Smooth muscle cell (in vitro differentiated cells): ENCODE data around the gene FGF14. TPM values are rescaled to one million over a fixed set of nuclear protein-coding genes. Genes with fewer than 3 reads are reported as not detected.

Source experiments
- DNase-seq: peaks from one replicate; lab custom pipeline; 2025; ENCODE audit not compliant: unreplicated experiment; lab: John Stamatoyannopoulos, UW
- H2AFZ ChIP-seq: fragments of 200-600 bp; sonication (generic); 2 replicates; pipeline ENCODE4 v1.6.0; 2016; ENCODE audit warnings: antibody characterized with exemption, low read depth, mild to moderate bottlenecking
- H3F3A ChIP-seq: fragments of 200-600 bp; sonication (generic); 2 replicates; pipeline ENCODE4 v1.6.0; 2017; ENCODE audit warnings: antibody characterized with exemption, low read depth
- H3K27ac ChIP-seq: fragments of 200-600 bp; sonication (generic); 2 replicates; pipeline ENCODE4 v1.5.1; 2016; ENCODE audit warnings: low read depth, mild to moderate bottlenecking
- H3K27me3 ChIP-seq: fragments of 200-600 bp; sonication (generic); 2 replicates; pipeline ENCODE4 v1.6.1; 2016; ENCODE audit warnings: low read depth, mild to moderate bottlenecking
- H3K36me3 ChIP-seq: fragments of 200-600 bp; sonication (generic); 2 replicates; pipeline ENCODE4 v1.5.1; 2016; ENCODE audit warnings: low read depth
- H3K4me1 ChIP-seq: fragments of 200-600 bp; sonication (generic); 2 replicates; pipeline ENCODE4 v1.5.1; 2016; ENCODE audit warnings: low read depth
- H3K4me2 ChIP-seq: fragments of 200-600 bp; sonication (generic); 2 replicates; pipeline ENCODE4 v1.6.0; 2016; ENCODE audit warnings: mild to moderate bottlenecking
- H3K4me3 ChIP-seq: fragments of 200-600 bp; sonication (generic); 2 replicates; pipeline ENCODE4 v1.5.1; 2016; ENCODE audit warnings: mild to moderate bottlenecking
- H3K79me2 ChIP-seq: fragments of 200-600 bp; sonication (generic); 2 replicates; pipeline ENCODE4 v1.6.0; 2016; ENCODE audit warnings: low read depth, mild to moderate bottlenecking
- H3K9ac ChIP-seq: fragments of 200-600 bp; sonication (generic); 2 replicates; pipeline ENCODE4 v1.6.0; 2016; ENCODE audit warnings: low read depth
- H3K9me3 ChIP-seq: fragments of 200-600 bp; sonication (generic); replicated peaks from 2 replicates; pipeline ENCODE4 v1.5.1; 2016; ENCODE audit warnings: low read depth
- H4K20me1 ChIP-seq: fragments of 200-600 bp; sonication (generic); 2 replicates; pipeline ENCODE4 v1.6.0; 2016; ENCODE audit warnings: low read depth
- CTCF ChIP-seq: fragments of 200-600 bp; sonication (generic); IDR thresholded peaks from 2 replicates; pipeline ENCODE4 v1.5.1; 2017; ENCODE audit warnings: borderline replicate concordance, mild to moderate bottlenecking, antibody characterized with exemption; ENCODE audit not compliant: insufficient read depth, poor library complexity, severe bottlenecking
- WGBS: methylation state at CpG from one replicate; pipeline ENCODE4 v1.1.7; 2016; ENCODE audit warnings: low lambda C conversion rate; 5-methylcytosine and 5-hydroxymethylcytosine counted together
- polyA plus RNA-seq: library from polyadenylated mRNA; unstranded; fragments of >200 nt; fragmentation: Nextera tagmentation; extraction: Ambion mirVana; gene quantifications from 2 replicates; pipeline ENCODE4 v1.2.1, GENCODE V29; 2016
- total RNA-seq: library from RNA; depleted of rRNA; stranded (reverse); fragments of >200 nt; gene quantifications from 2 replicates; pipeline ENCODE4 v1.2.3, GENCODE V29; 2014

FGF14 gene
- total and polyA plus RNA-seq, 2 experiments from 2014 or later = 0.23 TPM; not detected in 1

- TF ChIP-seq CTCF = no peak
- DNase-seq = no peak
These were observed 532.3 kb downstream of the FGF14 start for GRCh38 chr13:101869553-101869952.

GRCh38 chr13:101868585-101869469 lies 533.0 kb downstream of the FGF14 start:
- Histone ChIP-seq H3K36me3 (no peaks in the 10 kb centered on the region), H2AFZ (no peak overlapping the region), H3K9ac (no peak overlapping the region), H3K4me1 (no peaks in the 10 kb centered on the region), H3K4me3 (no peak overlapping the region), H4K20me1 (no peaks in the 10 kb centered on the region), H3K9me3 (no peaks in the 10 kb centered on the region), H3F3A (no peaks in the 10 kb centered on the region), H3K27me3 (no peaks in the 10 kb centered on the region), H3K27ac (no peak overlapping the region), H3K4me2 (no peak overlapping the region), H3K79me2 (no peaks in the 10 kb centered on the region)
- no peak for TF ChIP-seq CTCF
- WGBS = 74% methylated on average over 12 of the region's 12 CpGs
- DNase-seq = no peak

More at GRCh38 chr13:101869553-101869952, 532.3 kb downstream of the FGF14 start:
- Histone ChIP-seq H3K4me1 (no peaks in the 10 kb centered on the region), H3K9ac (no peak overlapping the region), H3F3A (no peaks in the 10 kb centered on the region), H3K36me3 (no peaks in the 10 kb centered on the region), H4K20me1 (no peaks in the 10 kb centered on the region), H2AFZ (no peak overlapping the region), H3K4me3 (no peak overlapping the region), H3K4me2 (no peak overlapping the region), H3K79me2 (no peaks in the 10 kb centered on the region), H3K27ac (no peak overlapping the region), H3K9me3 (no peaks in the 10 kb centered on the region), H3K27me3 (no peaks in the 10 kb centered on the region)

- Histone ChIP-seq H3K4me3 (no peak overlapping the region), H2AFZ (no peak overlapping the region), H3K27ac (no peak overlapping the region), H3K9ac (no peak overlapping the region), H3K4me2 (no peak overlapping the region), H3F3A (no peaks in the 10 kb centered on the region), H3K9me3 (no peaks in the 10 kb centered on the region), H4K20me1 (no peaks in the 10 kb centered on the region), H3K27me3 (no peaks in the 10 kb centered on the region), H3K79me2 (no peaks in the 10 kb centered on the region), H3K36me3 (no peaks in the 10 kb centered on the region), H3K4me1 (no peaks in the 10 kb centered on the region)
- WGBS = 94% methylated on average over 4 of the region's 4 CpGs
- DNase-seq = no peak
- no peak for TF ChIP-seq CTCF
These were observed 534.8 kb downstream of the FGF14 start for GRCh38 chr13:101866889-101867581.
